ENCODE results near the gene EIF2B2. TPM values are rescaled to one million over a fixed set of nuclear protein-coding genes. Genes with fewer than 3 reads are reported as not detected.

EIF2B2 gene
- total and polyA plus RNA-seq, 10 of the 15 experiments (the other 5 are each of a cell fraction or from before 2014, with no cell fraction given): 17.4 to 168 (median 65.5) TPM

GRCh38 chr14:74983343-74983742, 19.4 kb upstream of the EIF2B2 start:
- no peaks in the 10 kb centered on the region for H3K36me3 ChIP-seq (ENCODE audit: control insufficient read depth in 2 of 2, insufficient read depth in 2 of 2, low read length in 1 of 2)
- SMC1A ChIA-PET (ENCODE audit: uncharacterized antibody, unreplicated experiment): interaction anchor here (1.1 kb wide), 1 partner anchor 17 kb away, joined by 3 read pairs; no protein-coding TSS in a partner anchor
- POLR2A ChIA-PET: interaction anchor here (0.6 kb wide), 1 partner anchor 274 kb away, joined by 4 read pairs; no protein-coding TSS in a partner anchor
- RAD21 ChIA-PET (ENCODE audit: unreplicated experiment): no interaction called here
- H3K4me2 ChIP-seq (ENCODE audit: control insufficient read depth, insufficient read depth): no peak overlapping the region
- TF ChIP-seq SKIL (IDR thresholded peaks at IDR 0.05; ENCODE audit: low read depth, poor library complexity, severe bottlenecking) (no peak), RUNX3 (IDR thresholded peaks at IDR 0.05; ENCODE audit: low read length) (no peak), MTA2 (IDR thresholded peaks at IDR 0.05; ENCODE audit: low read depth) (no peak), MLLT1 (IDR thresholded peaks at IDR 0.05) (no peak), SP1 (IDR thresholded peaks at IDR 0.05; ENCODE audit: low read depth, low read length) (no peak)
- ATAC-seq (no peak), DNase-seq (ENCODE audit: low read depth, low spot score) (no peak), FAIRE-seq (no peak)
- H4K20me1 ChIP-seq (ENCODE audit: control insufficient read depth, insufficient read depth): no peaks in the 10 kb centered on the region
- H2AFZ ChIP-seq (ENCODE audit: control insufficient read depth, low read depth, low read length): no peak overlapping the region
- no peak overlapping the region for H3K4me3 ChIP-seq
- no TSS peak for BruUV-seq (replicated peaks)
- no peaks in the 10 kb centered on the region for H3K9me3 ChIP-seq (replicated peaks; ENCODE audit: control insufficient read depth, insufficient read depth, low read length)
- 100% methylated on average over 1 of the region's 1 CpG for WGBS (ENCODE audit: insufficient coverage, insufficient replicate concordance, low lambda C conversion rate, missing lambda C conversion rate)
- CTCF ChIA-PET: interaction anchor here (1.6 kb wide), 1 partner anchor 39 kb away, joined by 3 read pairs; no protein-coding TSS in a partner anchor
- peaks cover 5% of the 10 kb centered on the region; the same call in 1 of the 2 replicates for H3K4me1 ChIP-seq (ENCODE audit: control insufficient read depth, insufficient read depth, low read length)
- in situ Hi-C loops (cut with MboI): no loop called here
- H3K27me3 ChIP-seq (replicated peaks in 1 of 2; ENCODE audit: control insufficient read depth in 2 of 2, insufficient read depth in 2 of 2, low read length in 1 of 2): no peaks in the 10 kb centered on the region
- intact Hi-C loops (cut with micrococcal nuclease; ENCODE audit: unreplicated experiment): no loop called here
- H3K9ac ChIP-seq (ENCODE audit: control insufficient read depth, insufficient read depth, low read length): no peak overlapping the region
- H3K79me2 ChIP-seq (ENCODE audit: control insufficient read depth, insufficient read depth, low read length): no peaks in the 10 kb centered on the region
- H3K27ac ChIP-seq (ENCODE audit: control insufficient read depth, insufficient read depth): no peak overlapping the region

All from GM12878 (cell line).